ENCODE measurements around the gene WDR54.
"Not testable (repeated sequence)": the region's sequence is repeated elsewhere in the genome, so short reads cannot be mapped to it uniquely, and the experiment has no call there.

WDR54 gene

GRCh38 chr2:74458132-74458937, 36.8 kb downstream of the WDR54 start, which contains the start of gene WBP1:
TSS of gene WBP1 (plus strand) at chr2:74458438. CDS start at chr2:74458603, 165 bp downstream.
- FAIRE-seq = peak; percentile 99

GRCh38 chr2:74458938-74459363, 37.4 kb downstream of the WDR54 start:
- FAIRE-seq = no peak

- not testable (repeated sequence) for FAIRE-seq
Measured at GRCh38 chr2:74459503-74460118, 38.1 kb downstream of the WDR54 start.

GRCh38 chr2:74460187-74460586, 38.7 kb downstream of the WDR54 start:
- not testable (repeated sequence) for FAIRE-seq

GRCh38 chr2:74461187-74462053, 39.9 kb downstream of the WDR54 start:
- no peak for FAIRE-seq

GRCh38 chr2:74462054-74462785, 40.7 kb downstream of the WDR54 start:
- FAIRE-seq = no peak

GRCh38 chr2:74462786-74463105, 41.2 kb downstream of the WDR54 start:
- FAIRE-seq = no peak

GRCh38 chr2:74464406-74464805, 42.9 kb downstream of the WDR54 start:
- no peak for FAIRE-seq

- FAIRE-seq = not testable (repeated sequence)
Measured at GRCh38 chr2:74470742-74471141, 49.2 kb downstream of the WDR54 start.

GRCh38 chr2:74471332-74472065, 50.0 kb downstream of the WDR54 start:
- no peak for FAIRE-seq

- FAIRE-seq = no peak
Measured at GRCh38 chr2:74472086-74472944, 50.8 kb downstream of the WDR54 start, which contains the start of gene MRPL53. TSS of gene MRPL53 (minus strand) at chr2:74472680. CDS start at chr2:74472660, 20 bp downstream.

- no peak for FAIRE-seq
Measured at GRCh38 chr2:74472945-74473258, 51.4 kb downstream of the WDR54 start.

GRCh38 chr2:74474481-74474880, 53.0 kb downstream of the WDR54 start:
- FAIRE-seq = no peak

- no peak for FAIRE-seq
Measured at GRCh38 chr2:74474899-74475298, 53.4 kb downstream of the WDR54 start.
